Measurements from ENCODE around the gene MSH5.

GRCh38 chr6:31692886-31693285 lies 46.9 kb upstream of the MSH5 start:
- TF ChIP-seq KAT7 (CRISPR knock-in tag; IDR thresholded peaks at IDR 0.05; ENCODE audit: borderline replicate concordance) (no peak), CTCF (IDR thresholded peaks at IDR 0.05) (no peak), ZNF121 (CRISPR knock-in tag; IDR thresholded peaks at IDR 0.05) (no peak), USF1 (CRISPR knock-in tag; IDR thresholded peaks at IDR 0.05) (no peak), CREB1 (CRISPR knock-in tag; IDR thresholded peaks at IDR 0.05) (no peak), RELA (CRISPR knock-in tag; IDR thresholded peaks at IDR 0.05; ENCODE audit: borderline replicate concordance) (no peak), ZNF423 (CRISPR knock-in tag; IDR thresholded peaks at IDR 0.05) (no peak), FOXP1 (CRISPR knock-in tag; IDR thresholded peaks at IDR 0.05; ENCODE audit: borderline replicate concordance) (no peak), PRRX2 (CRISPR knock-in tag; IDR thresholded peaks at IDR 0.05) (no peak), ZNF317 (CRISPR knock-in tag; IDR thresholded peaks at IDR 0.05; ENCODE audit: borderline replicate concordance, low read depth) (no peak), ZSCAN18 (CRISPR knock-in tag; IDR thresholded peaks at IDR 0.05) (no peak), IRF2 (CRISPR knock-in tag; IDR thresholded peaks at IDR 0.05; ENCODE audit: borderline replicate concordance, low read depth) (no peak), STAT6 (CRISPR knock-in tag; conservative IDR thresholded peaks at IDR 0.05; ENCODE audit: low read depth) (no peak), MXD4 (CRISPR knock-in tag; IDR thresholded peaks at IDR 0.05; ENCODE audit: borderline replicate concordance) (no peak)

Measured in WTC11 (cell line).